ENCODE data around the gene PRXL2B. TPM values are rescaled to one million over a fixed set of nuclear protein-coding genes. Genes with fewer than 3 reads are reported as not detected.

The PRXL2B gene
- total RNA-seq, 1 donor from 2014 or later = 42.0 TPM

GRCh38 chr1:2559509-2560298 lies 26.9 kb upstream of the PRXL2B start:
- Histone ChIP-seq H3K36me3 (ENCODE audit: control insufficient read depth, insufficient read depth, low read length) (no peaks in the 10 kb centered on the region), H3K27me3 (ENCODE audit: control insufficient read depth, insufficient read depth, low read length) (peaks cover 10% of the 10 kb centered on the region), H3K4me3 (ENCODE audit: low read depth, low read length) (no peak overlapping the region)
- TF ChIP-seq, protein P1, sequence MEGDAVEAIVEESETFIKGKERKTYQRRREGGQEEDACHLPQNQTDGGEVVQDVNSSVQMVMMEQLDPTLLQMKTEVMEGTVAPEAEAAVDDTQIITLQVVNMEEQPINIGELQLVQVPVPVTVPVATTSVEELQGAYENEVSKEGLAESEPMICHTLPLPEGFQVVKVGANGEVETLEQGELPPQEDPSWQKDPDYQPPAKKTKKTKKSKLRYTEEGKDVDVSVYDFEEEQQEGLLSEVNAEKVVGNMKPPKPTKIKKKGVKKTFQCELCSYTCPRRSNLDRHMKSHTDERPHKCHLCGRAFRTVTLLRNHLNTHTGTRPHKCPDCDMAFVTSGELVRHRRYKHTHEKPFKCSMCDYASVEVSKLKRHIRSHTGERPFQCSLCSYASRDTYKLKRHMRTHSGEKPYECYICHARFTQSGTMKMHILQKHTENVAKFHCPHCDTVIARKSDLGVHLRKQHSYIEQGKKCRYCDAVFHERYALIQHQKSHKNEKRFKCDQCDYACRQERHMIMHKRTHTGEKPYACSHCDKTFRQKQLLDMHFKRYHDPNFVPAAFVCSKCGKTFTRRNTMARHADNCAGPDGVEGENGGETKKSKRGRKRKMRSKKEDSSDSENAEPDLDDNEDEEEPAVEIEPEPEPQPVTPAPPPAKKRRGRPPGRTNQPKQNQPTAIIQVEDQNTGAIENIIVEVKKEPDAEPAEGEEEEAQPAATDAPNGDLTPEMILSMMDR (IDR thresholded peaks at IDR 0.05; ENCODE audit: insufficient read depth, low read length, poor library complexity, severe bottlenecking) = no peak
- DNase-seq (ENCODE audit: low read depth) = no peak

DNA sequence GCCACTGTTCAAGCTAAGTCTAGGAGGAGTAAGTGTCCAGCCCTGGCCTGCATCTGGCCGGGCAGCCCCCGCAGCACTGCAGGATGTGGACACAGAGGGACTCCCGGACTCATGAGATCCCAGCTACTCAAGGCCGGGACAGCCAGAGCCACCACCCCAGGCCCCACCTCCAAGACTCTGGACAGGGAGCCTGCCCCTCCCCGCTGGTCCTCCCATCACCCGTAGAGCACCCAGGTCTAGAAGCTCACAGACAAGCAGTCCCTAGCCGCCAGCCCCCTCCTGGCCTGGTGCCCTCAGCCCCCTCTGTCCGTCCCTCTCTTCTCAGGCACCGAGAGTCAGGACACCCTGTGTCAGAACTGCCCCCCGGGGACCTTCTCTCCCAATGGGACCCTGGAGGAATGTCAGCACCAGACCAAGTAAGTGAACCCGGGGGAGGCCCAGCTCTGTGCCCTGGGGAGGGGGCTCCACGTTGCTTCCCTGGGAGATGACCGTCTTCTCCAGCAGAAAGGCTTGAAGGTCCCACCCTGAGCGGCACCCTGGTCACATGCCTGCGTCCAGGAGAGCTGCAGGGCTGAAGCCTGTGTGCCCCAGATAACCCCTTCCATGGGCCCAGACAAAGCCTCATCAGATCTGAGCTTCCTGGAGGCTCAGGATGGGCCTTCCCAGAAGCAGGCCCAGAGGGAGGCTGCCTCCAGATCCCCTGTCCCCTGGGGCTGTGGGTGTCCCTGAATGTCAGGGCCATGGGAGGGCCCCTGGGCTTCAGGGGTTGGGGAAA lies 26.1 kb upstream of the PRXL2B start:
- no peak overlapping the region for H3K4me3 ChIP-seq (ENCODE audit: low read depth, low read length)
- H3K27me3 ChIP-seq (ENCODE audit: control insufficient read depth, insufficient read depth, low read length) = peaks cover 7% of the 10 kb centered on the region
- no peak for DNase-seq (ENCODE audit: low read depth)
- TF ChIP-seq, protein P1 (IDR thresholded peaks at IDR 0.05; ENCODE audit: insufficient read depth, low read length, poor library complexity, severe bottlenecking) = no peak
- H3K36me3 ChIP-seq (ENCODE audit: control insufficient read depth, insufficient read depth, low read length) = no peaks in the 10 kb centered on the region

DNA sequence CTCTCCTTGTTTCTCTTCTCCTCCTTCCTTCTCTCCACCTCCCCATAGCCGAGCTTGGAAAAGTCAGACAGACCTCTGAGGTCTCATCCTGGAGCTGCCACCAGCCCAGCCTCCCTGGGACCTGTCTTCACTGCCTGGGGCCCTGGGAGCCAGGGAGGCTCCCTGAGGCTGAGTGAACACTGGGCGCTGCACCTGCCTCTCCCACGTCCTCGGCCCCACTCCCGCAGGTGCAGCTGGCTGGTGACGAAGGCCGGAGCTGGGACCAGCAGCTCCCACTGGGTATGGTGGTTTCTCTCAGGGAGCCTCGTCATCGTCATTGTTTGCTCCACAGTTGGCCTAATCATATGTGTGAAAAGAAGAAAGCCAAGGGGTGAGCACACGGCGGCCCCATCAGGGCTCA lies 25.1 kb upstream of the PRXL2B start:
- H3K4me3 ChIP-seq (ENCODE audit: low read depth, low read length) = no peak overlapping the region
- TF ChIP-seq, protein P1 (IDR thresholded peaks at IDR 0.05; ENCODE audit: insufficient read depth, low read length, poor library complexity, severe bottlenecking) = no peak
- H3K27me3 ChIP-seq (ENCODE audit: control insufficient read depth, insufficient read depth, low read length) = peaks cover 6% of the 10 kb centered on the region
- no peak for DNase-seq (ENCODE audit: low read depth)
- H3K36me3 ChIP-seq (ENCODE audit: control insufficient read depth, insufficient read depth, low read length) = no peaks in the 10 kb centered on the region

- Histone ChIP-seq H3K4me3 (ENCODE audit: low read depth, low read length) (no peak overlapping the region), H3K36me3 (ENCODE audit: control insufficient read depth, insufficient read depth, low read length) (no peaks in the 10 kb centered on the region), H3K27me3 (ENCODE audit: control insufficient read depth, insufficient read depth, low read length) (peaks cover 6% of the 10 kb centered on the region)
- TF ChIP-seq, protein P1 (IDR thresholded peaks at IDR 0.05; ENCODE audit: insufficient read depth, low read length, poor library complexity, severe bottlenecking) = peak; percentile 25
- no peak for DNase-seq (ENCODE audit: low read depth)
Observed at GRCh38 chr1:2561898-2562895, 24.4 kb upstream of the PRXL2B start.

DNA sequence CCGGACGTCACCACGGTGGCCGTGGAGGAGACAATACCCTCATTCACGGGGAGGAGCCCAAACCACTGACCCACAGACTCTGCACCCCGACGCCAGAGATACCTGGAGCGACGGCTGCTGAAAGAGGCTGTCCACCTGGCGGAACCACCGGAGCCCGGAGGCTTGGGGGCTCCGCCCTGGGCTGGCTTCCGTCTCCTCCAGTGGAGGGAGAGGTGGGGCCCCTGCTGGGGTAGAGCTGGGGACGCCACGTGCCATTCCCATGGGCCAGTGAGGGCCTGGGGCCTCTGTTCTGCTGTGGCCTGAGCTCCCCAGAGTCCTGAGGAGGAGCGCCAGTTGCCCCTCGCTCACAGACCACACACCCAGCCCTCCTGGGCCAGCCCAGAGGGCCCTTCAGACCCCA lies 23.4 kb upstream of the PRXL2B start:
- no peak for DNase-seq (ENCODE audit: low read depth)
- TF ChIP-seq, protein P1 (IDR thresholded peaks at IDR 0.05; ENCODE audit: insufficient read depth, low read length, poor library complexity, severe bottlenecking) = no peak
- no peaks in the 10 kb centered on the region for H3K36me3 ChIP-seq (ENCODE audit: control insufficient read depth, insufficient read depth, low read length)
- peaks cover 6% of the 10 kb centered on the region for H3K27me3 ChIP-seq (ENCODE audit: control insufficient read depth, insufficient read depth, low read length)
- no peak overlapping the region for H3K4me3 ChIP-seq (ENCODE audit: low read depth, low read length)

Data from kidney epithelial cell (primary cell).